Common myeloid progenitor, CD34-positive (primary cell): Measurements from ENCODE around the gene HORMAD2.
"Not testable (repeated sequence)": the region's sequence is repeated elsewhere in the genome, so short reads cannot be mapped to it uniquely, and the experiment has no call there.

ENCODE experiments used
- CTCF ChIA-PET: fragments of 350-600 bp; sonication (Branson Sonifier 250); formaldehyde crosslinking; loops from one replicate; lab custom pipeline; 2021; ENCODE audit warnings: antibody characterized with exemption; lab: Charles Lee
- POLR2A ChIA-PET: fragments of 350-600 bp; sonication (Branson Sonifier 250); formaldehyde crosslinking; loops from one replicate; lab custom pipeline; 2021; ENCODE audit warnings: antibody characterized with exemption; lab: Charles Lee
- DNase-seq, 3 donors: peaks; one replicate each; pipeline versions ENCODE4 v3.0.0 to v3.0.0-alpha.2; 2013
- H3K27ac ChIP-seq, 2 experiments: 1 replicate in 1 of 2; 2 replicates in 1 of 2; pipeline ENCODE4 v1.7.0; 2013; ENCODE audit warnings: inconsistent platforms in 2 of 2, low read length in 2 of 2, mild to moderate bottlenecking in 2 of 2, low read depth in 1 of 2, moderate library complexity in 1 of 2; ENCODE audit not compliant: severe bottlenecking in 2 of 2, insufficient read depth in 1 of 2, poor library complexity in 1 of 2
- H3K27me3 ChIP-seq, 5 experiments: replicated peaks in 2 of 5; 1 replicate in 3 of 5; 2 replicates in 2 of 5; pipeline versions ENCODE4 v1.6.1 to v1.7.0; 2013; ENCODE audit warnings: low read length in 4 of 5, mild to moderate bottlenecking in 2 of 5, moderate library complexity in 2 of 5, inconsistent platforms in 1 of 5; ENCODE audit not compliant: insufficient read depth in 5 of 5, control insufficient read depth in 4 of 5
- H3K36me3 ChIP-seq, 4 experiments: 1 replicate in 2 of 4; 2 replicates in 2 of 4; pipeline versions ENCODE4 v1.6.1 to v1.7.0; 2013; ENCODE audit warnings: low read length in 3 of 4, control low read depth in 1 of 4, mild to moderate bottlenecking in 1 of 4; ENCODE audit not compliant: control insufficient read depth in 4 of 4, insufficient read depth in 4 of 4
- H3K4me1 ChIP-seq, 4 experiments: 1 replicate in 3 of 4; 2 replicates in 1 of 4; pipeline versions ENCODE4 v1.6.1 to v1.7.1; 2013; ENCODE audit warnings: low read length in 3 of 4, mild to moderate bottlenecking in 3 of 4, control low read depth in 1 of 4, inconsistent platforms in 1 of 4, moderate library complexity in 1 of 4; ENCODE audit not compliant: control insufficient read depth in 4 of 4, insufficient read depth in 4 of 4; ENCODE audit errors: control extremely low read depth in 1 of 4
- H3K4me3 ChIP-seq, 7 experiments: 1 replicate in 4 of 7; 2 replicates in 3 of 7; pipeline versions ENCODE4 v1.5.1 to v1.7.0; 2013; ENCODE audit warnings: mild to moderate bottlenecking in 7 of 7, low read length in 6 of 7, moderate library complexity in 6 of 7, inconsistent platforms in 2 of 7, low read depth in 2 of 7, control low read depth in 1 of 7; ENCODE audit not compliant: insufficient read depth in 4 of 7, control insufficient read depth in 1 of 7; ENCODE audit errors: extremely low read depth in 1 of 7
- H3K9me3 ChIP-seq, 5 experiments: 1 replicate in 4 of 5; 2 replicates in 1 of 5; pipeline versions ENCODE4 v1.6.1 to v1.7.1; 2013; ENCODE audit warnings: low read length in 4 of 5, mild to moderate bottlenecking in 2 of 5, inconsistent platforms in 1 of 5, low read depth in 1 of 5, moderate library complexity in 1 of 5; ENCODE audit not compliant: control insufficient read depth in 4 of 5, insufficient read depth in 2 of 5; ENCODE audit errors: control extremely low read depth in 1 of 5
- WGBS: methylation state at CpG from one replicate; pipeline ENCODE4 v1.1.5; 2013; ENCODE audit not compliant: insufficient coverage; 5-methylcytosine and 5-hydroxymethylcytosine counted together

Gene HORMAD2

GRCh38 chr22:30196880-30197336, 116.6 kb downstream of the HORMAD2 start:
- H3K9me3 ChIP-seq = no peaks in the 10 kb centered on the region
- 88% methylated on average over 1 of the region's 2 CpGs for WGBS
- H3K4me3 ChIP-seq = no peak overlapping the region
- H3K27me3 ChIP-seq = no peaks in the 10 kb centered on the region
- DNase-seq = no peak
- H3K27ac ChIP-seq = no peak overlapping the region
- H3K36me3 ChIP-seq = no peaks in the 10 kb centered on the region
- peaks cover 18 to 42% (median 20%) of the 10 kb centered on the region in 4 experiments for H3K4me1 ChIP-seq
- ChIA-PET POLR2A (no interaction called here), CTCF (interaction anchor here (1.3 to 1.6 kb wide), 2 partner anchors 12 to 13 kb away, joined by 3 read pairs; no protein-coding TSS in a partner anchor)

- DNase-seq = no peak
- H3K27ac ChIP-seq = no peak overlapping the region
- no peak overlapping the region for H3K4me3 ChIP-seq
- ChIA-PET POLR2A (no interaction called here), CTCF (interaction anchor here (1.6 kb wide), 1 partner anchor 11 kb away, joined by 3 read pairs; no protein-coding TSS in a partner anchor)
- no peaks in the 10 kb centered on the region for H3K36me3 ChIP-seq
- no peaks in the 10 kb centered on the region for H3K27me3 ChIP-seq
- peaks cover 18 to 42% (median 20%) of the 10 kb centered on the region in 4 experiments for H3K4me1 ChIP-seq
- no peaks in the 10 kb centered on the region for H3K9me3 ChIP-seq
These were observed 117.1 kb downstream of the HORMAD2 start for GRCh38 chr22:30197389-30197788.

GRCh38 chr22:30198152-30198825, 118.0 kb downstream of the HORMAD2 start:
- no peak overlapping the region for H3K27ac ChIP-seq
- H3K9me3 ChIP-seq = no peaks in the 10 kb centered on the region
- peaks cover 15 to 34% (median 20%) of the 10 kb centered on the region in 4 experiments for H3K4me1 ChIP-seq
- ChIA-PET POLR2A (no interaction called here), CTCF (interaction anchor here (0.7 to 1.5 kb wide), 2 partner anchors 10 to 13 kb away, joined by 4 to 5 read pairs; no protein-coding TSS in a partner anchor)
- 84% methylated on average over 2 of the region's 5 CpGs for WGBS
- no peaks in the 10 kb centered on the region for H3K36me3 ChIP-seq
- no peak for DNase-seq
- no peak overlapping the region for H3K4me3 ChIP-seq
- no peaks in the 10 kb centered on the region for H3K27me3 ChIP-seq

- CTCF ChIA-PET = interaction anchor here (1.5 kb wide), 1 partner anchor 13 kb away, joined by 4 read pairs; no protein-coding TSS in a partner anchor
- H3K27me3 ChIP-seq = no peaks in the 10 kb centered on the region
These were observed 118.7 kb downstream of the HORMAD2 start for GRCh38 chr22:30198921-30199320.

GRCh38 chr22:30200905-30201304, 120.6 kb downstream of the HORMAD2 start:
- H3K27ac ChIP-seq, H3K9me3 ChIP-seq, POLR2A ChIA-PET, DNase-seq, H3K4me3 ChIP-seq, H3K36me3 ChIP-seq, H3K27me3 ChIP-seq: not testable (repeated sequence)
- H3K4me1 ChIP-seq = peaks cover 9 to 16% (median 13%) of the 10 kb centered on the region in 4 experiments
- CTCF ChIA-PET = interaction anchor here (2.0 kb wide), 1 partner anchor 19 kb away, joined by 6 read pairs; no protein-coding TSS in a partner anchor
- WGBS = 98% methylated on average over 10 of the region's 10 CpGs

More at GRCh38 chr22:30198921-30199320, 118.7 kb downstream of the HORMAD2 start:
- POLR2A ChIA-PET = interaction anchor here (1.0 kb wide), 1 partner anchor 8 kb away, joined by 3 read pairs; no protein-coding TSS in a partner anchor
- WGBS = 100% methylated on average over 4 of the region's 4 CpGs
- Histone ChIP-seq H3K4me3 (no peak overlapping the region), H3K27ac (no peak overlapping the region), H3K4me1 (peaks cover 15 to 28% (median 20%) of the 10 kb centered on the region in 4 experiments), H3K9me3 (no peaks in the 10 kb centered on the region), H3K36me3 (no peaks in the 10 kb centered on the region)
- DNase-seq = no peak

- ChIA-PET POLR2A (no interaction called here), CTCF (interaction anchor here (1.1 to 2.0 kb wide), 2 partner anchors 20 to 94 kb away, joined by 3 to 6 read pairs; no protein-coding TSS in a partner anchor)
- peaks cover 2 to 6% (median 4%) of the 10 kb centered on the region in 4 experiments for H3K4me1 ChIP-seq
- H3K9me3 ChIP-seq = no peaks in the 10 kb centered on the region
- WGBS = 100% methylated on average over 3 of the region's 3 CpGs
- DNase-seq = no peak
- no peak overlapping the region for H3K4me3 ChIP-seq
- H3K27ac ChIP-seq = no peak overlapping the region
- H3K27me3 ChIP-seq = no peaks in the 10 kb centered on the region
- H3K36me3 ChIP-seq = no peaks in the 10 kb centered on the region
These were observed 121.7 kb downstream of the HORMAD2 start for GRCh38 chr22:30201945-30202344.

- Histone ChIP-seq H3K9me3 (no peaks in the 10 kb centered on the region), H3K4me3 (no peak overlapping the region), H3K36me3 (no peaks in the 10 kb centered on the region), H3K27ac (no peak overlapping the region), H3K4me1 (peaks cover 0 to 1% (median 0%) of the 10 kb centered on the region in 4 experiments), H3K27me3 (no peaks in the 10 kb centered on the region)
- DNase-seq = no peak
- ChIA-PET CTCF (interaction anchor here (1.1 to 2.0 kb wide), 2 partner anchors 21 to 94 kb away, joined by 3 to 6 read pairs; no protein-coding TSS in a partner anchor), POLR2A (no interaction called here)
- 58% methylated on average over 5 of the region's 9 CpGs for WGBS
These were observed 122.3 kb downstream of the HORMAD2 start for GRCh38 chr22:30202531-30203006.
